ENCODE data around the gene PCYOX1L.

PCYOX1L gene

GRCh38 chr5:149371296-149371962 lies 13.6 kb downstream of the PCYOX1L start:
- peak; percentile 72 for DNase-seq

- DNase-seq = no peak
Observed at GRCh38 chr5:149372076-149372795, 14.4 kb downstream of the PCYOX1L start.

GRCh38 chr5:149372932-149373331 lies 15.1 kb downstream of the PCYOX1L start:
- DNase-seq = no peak

DNA sequence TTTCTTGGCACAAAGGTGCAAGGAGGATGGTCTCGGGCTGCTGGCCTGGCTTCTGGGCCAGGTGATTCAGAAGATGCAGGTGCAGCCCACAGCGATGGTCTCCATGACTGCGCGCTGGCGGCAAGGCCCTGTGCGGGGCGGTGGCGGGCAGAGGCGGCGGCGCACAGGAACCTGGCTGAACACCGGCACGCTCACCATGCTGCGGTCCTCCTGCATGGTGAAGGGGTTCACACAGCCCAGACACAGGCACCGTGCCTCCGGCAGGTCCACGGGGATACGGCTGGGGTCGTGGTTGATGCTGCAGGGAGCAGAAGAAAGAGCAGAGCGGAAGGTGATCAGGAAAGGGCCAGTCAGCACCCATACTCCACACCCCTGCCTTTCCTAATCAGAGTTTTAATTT lies 16.5 kb downstream of the PCYOX1L start:
- no peak for DNase-seq

- DNase-seq = no peak
Observed at GRCh38 chr5:149374801-149375200, 17.0 kb downstream of the PCYOX1L start.

DNA sequence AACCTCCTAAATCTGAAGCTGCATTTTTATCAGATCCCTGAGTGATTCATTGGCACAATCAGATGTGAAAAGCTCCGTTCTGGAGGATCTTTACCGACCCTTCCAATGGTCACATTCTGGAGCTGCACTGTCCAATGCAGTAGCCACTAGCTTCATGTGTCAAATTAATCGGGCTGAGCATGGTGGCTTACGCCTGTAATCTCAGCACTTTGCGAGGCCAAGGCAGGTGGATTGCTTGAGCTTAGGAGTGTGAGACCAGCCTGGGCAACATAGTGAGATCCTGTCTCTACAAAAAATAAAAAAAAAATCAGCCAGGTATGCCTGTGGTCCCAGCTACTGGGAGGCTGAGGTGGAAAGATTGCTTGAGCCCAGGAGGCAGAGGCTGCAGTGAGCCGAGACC lies 17.6 kb downstream of the PCYOX1L start:
- DNase-seq = no peak

- no peak for DNase-seq
Observed at GRCh38 chr5:149376104-149376503, 18.3 kb downstream of the PCYOX1L start.

DNA sequence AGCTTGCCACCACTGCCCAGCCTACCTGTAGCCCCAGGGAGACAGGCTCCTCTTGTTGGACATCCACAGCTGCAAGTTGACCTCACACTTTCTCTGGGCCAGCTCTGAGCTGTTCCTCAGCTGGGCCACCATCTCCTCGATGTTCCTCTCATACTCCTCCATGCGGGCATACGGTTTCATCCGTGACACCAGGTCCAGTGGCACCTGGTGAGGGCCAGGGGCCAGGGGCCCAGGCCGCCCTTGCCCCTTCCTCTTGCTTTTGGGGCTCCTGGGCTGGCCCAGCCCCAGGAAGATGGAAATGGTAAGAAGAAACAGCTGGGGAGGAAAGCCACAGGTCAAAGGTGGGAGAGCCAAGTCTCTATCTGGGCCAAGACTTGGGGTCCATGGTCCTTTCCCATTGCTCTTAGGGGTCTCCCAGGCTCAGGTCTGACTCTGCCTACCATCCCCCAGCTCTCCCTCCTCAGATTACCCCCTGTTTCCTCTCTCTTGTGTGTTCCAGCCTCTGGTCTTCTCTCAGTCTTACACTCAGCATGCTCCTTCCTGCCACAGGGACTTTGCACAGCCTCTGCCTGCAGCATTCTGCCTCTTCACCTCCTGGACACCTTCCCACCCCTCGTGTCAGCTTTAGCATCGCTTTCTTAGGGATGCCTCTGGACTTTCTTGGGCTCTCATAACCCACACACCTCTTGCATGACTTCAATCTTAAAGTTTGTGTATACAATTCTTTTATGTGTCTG lies 19.0 kb downstream of the PCYOX1L start:
- DNase-seq = no peak

- no peak for DNase-seq
Observed at GRCh38 chr5:149378241-149378820, 20.5 kb downstream of the PCYOX1L start.

GRCh38 chr5:149379177-149379761 lies 21.4 kb downstream of the PCYOX1L start, which contains the start of gene IL17B:
IL17B (minus strand) TSS chr5:149379292; CDS start chr5:149379225, 67 bp downstream.
- DNase-seq = no peak

GRCh38 chr5:149379818-149380374 lies 22.1 kb downstream of the PCYOX1L start:
- DNase-seq = no peak

GRCh38 chr5:149380466-149381121 lies 22.7 kb downstream of the PCYOX1L start:
- DNase-seq = no peak

- DNase-seq = no peak
Observed at GRCh38 chr5:149381261-149381985, 23.6 kb downstream of the PCYOX1L start.

DNA sequence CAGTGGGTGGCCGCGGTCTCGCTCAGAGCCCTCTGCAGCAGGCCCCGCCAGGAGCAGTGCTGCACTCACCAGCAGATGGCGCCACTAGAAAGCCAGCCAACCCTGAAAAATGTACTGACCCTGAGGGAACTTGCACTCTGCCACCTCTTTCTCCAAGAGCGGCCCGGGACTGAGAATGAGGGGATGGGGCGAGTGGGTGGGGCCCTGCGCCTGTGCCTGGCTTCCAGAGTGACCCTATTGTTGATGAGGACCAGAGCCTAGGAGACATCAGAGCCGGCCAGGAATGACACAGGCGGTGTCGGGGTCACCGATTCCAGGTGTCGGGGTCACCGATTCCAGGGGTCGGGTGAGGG lies 24.1 kb downstream of the PCYOX1L start:
- DNase-seq = peak; percentile 71

- DNase-seq = no peak
Observed at GRCh38 chr5:149382517-149383220, 24.8 kb downstream of the PCYOX1L start.

DNA sequence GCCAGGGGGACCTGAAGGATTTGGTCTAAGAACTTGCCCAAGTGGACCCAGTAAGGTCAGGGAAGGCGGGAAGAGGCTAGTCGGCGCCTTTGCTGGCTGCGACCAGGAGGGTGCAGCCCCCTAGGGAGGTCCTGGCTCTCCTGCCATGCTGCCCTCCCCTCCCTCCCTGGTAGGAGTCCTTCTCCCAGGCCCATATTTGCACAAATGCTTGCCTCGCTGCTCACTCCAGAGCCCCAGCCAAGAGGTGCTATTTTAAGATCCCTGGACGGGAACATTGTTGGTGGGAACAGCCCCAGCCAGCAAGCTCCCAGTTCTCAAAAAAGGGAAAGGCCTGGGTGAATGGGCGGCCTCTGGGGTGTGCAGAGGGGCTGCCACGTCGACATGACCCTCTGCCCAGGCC lies 25.6 kb downstream of the PCYOX1L start:
- DNase-seq = no peak

GRCh38 chr5:149386166-149386565 lies 28.3 kb downstream of the PCYOX1L start:
- DNase-seq = no peak

DNA sequence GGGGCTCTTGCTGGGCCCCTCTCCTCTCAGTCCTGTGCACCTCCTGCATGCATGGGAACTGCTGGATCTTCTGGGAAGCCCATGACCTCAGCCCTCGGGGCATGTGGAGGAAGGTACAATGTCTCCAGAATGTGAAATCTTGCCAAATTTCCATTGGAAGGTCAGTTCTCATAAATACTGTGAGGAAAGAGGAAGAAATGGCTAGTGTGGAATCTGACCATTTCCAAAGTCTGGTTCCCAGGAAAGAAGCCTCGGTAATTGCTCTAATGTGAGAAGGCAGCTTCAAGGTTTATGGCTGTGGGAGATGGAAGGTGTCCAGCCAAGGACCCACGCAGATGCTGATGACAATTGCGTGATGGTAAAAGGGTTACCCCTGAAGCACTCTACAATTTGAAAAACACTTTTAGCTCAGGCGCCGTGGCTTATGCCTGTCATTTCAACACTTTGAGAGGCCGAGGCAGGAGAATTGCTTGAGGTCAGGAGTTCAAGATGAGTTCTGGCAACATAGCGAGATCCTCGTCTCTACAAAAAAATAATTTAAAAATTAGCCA lies 29.3 kb downstream of the PCYOX1L start:
- DNase-seq = no peak

DNA sequence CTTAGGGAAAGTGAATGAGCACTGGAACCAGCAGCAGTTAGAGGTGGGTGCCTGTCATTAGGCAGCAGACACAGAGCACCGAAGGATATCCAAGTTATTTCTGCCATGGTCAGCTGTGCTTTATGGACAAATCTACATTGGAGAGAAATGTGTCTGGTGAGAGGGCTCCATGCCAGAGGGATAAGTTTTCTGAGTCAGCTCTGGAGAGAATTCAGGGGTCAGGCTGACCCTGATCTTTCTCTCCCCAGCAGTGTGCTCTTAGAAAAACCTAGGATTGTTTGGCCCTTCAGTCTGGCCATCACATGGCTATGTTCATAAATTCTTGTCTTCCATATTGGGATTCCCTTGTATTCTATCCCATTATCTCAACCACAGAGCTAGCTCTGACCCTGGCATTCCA lies 30.1 kb downstream of the PCYOX1L start:
- DNase-seq = no peak

DNA sequence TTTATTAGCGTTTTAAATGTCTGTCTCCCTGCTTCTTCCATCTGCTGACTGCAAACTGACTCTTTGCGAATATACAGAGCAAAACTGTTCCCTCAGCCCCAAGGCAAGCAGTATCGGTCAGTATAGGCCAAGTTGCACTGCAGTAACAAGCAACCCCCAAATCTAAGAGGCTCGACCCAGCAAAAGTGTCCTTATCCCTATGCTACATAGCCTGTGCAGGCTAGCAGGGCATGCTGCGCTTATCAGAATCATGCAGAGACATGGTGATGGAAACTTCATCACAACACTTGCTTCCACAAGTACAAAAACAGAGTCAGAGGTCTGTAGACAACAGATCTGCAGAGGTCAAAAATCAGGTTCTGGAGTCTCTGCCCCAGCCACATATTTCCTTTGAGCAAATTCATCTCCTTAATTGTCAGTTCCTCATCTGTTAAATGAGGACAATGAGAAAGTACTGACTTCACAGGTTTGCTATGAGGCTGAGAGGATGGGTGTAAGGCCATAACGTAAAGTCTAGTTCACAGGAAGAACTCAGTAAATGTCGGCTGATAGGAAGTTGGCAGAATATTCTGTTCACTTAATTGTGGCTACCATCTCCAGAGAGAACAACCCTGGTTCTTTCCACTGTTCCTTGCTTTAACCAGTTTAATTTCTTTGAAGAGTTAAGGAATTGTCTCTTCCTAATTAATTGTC lies 30.8 kb downstream of the PCYOX1L start:
- DNase-seq = no peak

All from activated CD4-positive, alpha-beta T cell treated with anti-CD3 and anti-CD28 coated beads, Interleukin-2, amount 50 U/mL, for 16 hours (primary cell).